Large intestine (tissue), 3 donors: Measurements from ENCODE around the gene ITPK1. TPM values are rescaled to one million over a fixed set of nuclear protein-coding genes. Genes with fewer than 3 reads are reported as not detected.

ENCODE experiments used
- DNase-seq, 2 donors: peaks; one replicate each; pipeline versions ENCODE4 v3.0.0 to v3.0.0-alpha.2; 2013
- H3K27ac ChIP-seq: one replicate; pipeline ENCODE4 v1.5.1; 2013; ENCODE audit warnings: low read length
- H3K27me3 ChIP-seq: 2 replicates; pipeline ENCODE4 v1.6.1; 2013; ENCODE audit warnings: low read length; ENCODE audit not compliant: control insufficient read depth, insufficient read depth
- H3K36me3 ChIP-seq: 2 replicates; pipeline ENCODE4 v1.6.1; 2013; ENCODE audit warnings: low read length; ENCODE audit not compliant: control insufficient read depth, insufficient read depth
- H3K4me1 ChIP-seq: one replicate; pipeline ENCODE4 v1.6.1; 2013; ENCODE audit warnings: low read length; ENCODE audit not compliant: control insufficient read depth, insufficient read depth
- H3K4me3 ChIP-seq: one replicate; pipeline ENCODE4 v1.5.1; 2013; ENCODE audit warnings: low read length
- H3K9me3 ChIP-seq: one replicate; pipeline ENCODE4 v1.6.1; 2013; ENCODE audit warnings: mild to moderate bottlenecking, low read depth, low read length, moderate library complexity; ENCODE audit not compliant: control insufficient read depth
- WGBS: methylation state at CpG from one replicate; pipeline ENCODE4 v1.1.5; 2013; ENCODE audit warnings: low lambda C conversion rate; ENCODE audit not compliant: insufficient coverage; 5-methylcytosine and 5-hydroxymethylcytosine counted together
- polyA plus RNA-seq: library from polyadenylated mRNA; unstranded; fragments of 120-200 nt; gene quantifications from one replicate; pipeline ENCODE4 v1.2.1, GENCODE V29; 2013

The ITPK1 gene
- polyA plus RNA-seq, 1 donor: 139 TPM

GRCh38 chr14:92984082-92984788, 131.5 kb downstream of the ITPK1 start:
- Histone ChIP-seq H3K27ac (peak overlapping the region; percentile 63), H3K36me3 (peaks cover 54% of the 10 kb centered on the region), H3K4me1 (peaks cover 4% of the 10 kb centered on the region), H3K27me3 (no peaks in the 10 kb centered on the region), H3K4me3 (no peak overlapping the region), H3K9me3 (peaks cover 8% of the 10 kb centered on the region)
- no peak for DNase-seq
- WGBS: 100% methylated on average over 1 of the region's 5 CpGs

GRCh38 chr14:92982956-92983355, 132.8 kb downstream of the ITPK1 start:
- Histone ChIP-seq H3K9me3 (peaks cover 18% of the 10 kb centered on the region), H3K27ac (no peak overlapping the region), H3K27me3 (no peaks in the 10 kb centered on the region), H3K4me3 (no peak overlapping the region), H3K4me1 (peaks cover 4% of the 10 kb centered on the region), H3K36me3 (peaks cover 51% of the 10 kb centered on the region)
- no CpG with 5 or more reads among the region's 8 CpGs for WGBS
- DNase-seq: no peak

- H3K36me3 ChIP-seq: peaks cover 57% of the 10 kb centered on the region
- peaks cover 18% of the 10 kb centered on the region for H3K9me3 ChIP-seq
- no peak overlapping the region for H3K4me3 ChIP-seq
- no peaks in the 10 kb centered on the region for H3K27me3 ChIP-seq
- H3K4me1 ChIP-seq: peaks cover 4% of the 10 kb centered on the region
- no peak overlapping the region for H3K27ac ChIP-seq
- no peak for DNase-seq
- 100% methylated on average over 2 of the region's 8 CpGs for WGBS
These were observed 134.0 kb downstream of the ITPK1 start for GRCh38 chr14:92981726-92982125.

- Histone ChIP-seq H3K4me1 (peaks cover 4% of the 10 kb centered on the region), H3K9me3 (peaks cover 18% of the 10 kb centered on the region), H3K27me3 (no peaks in the 10 kb centered on the region), H3K36me3 (peaks cover 58% of the 10 kb centered on the region), H3K27ac (no peak overlapping the region), H3K4me3 (no peak overlapping the region)
- no peak for DNase-seq
- WGBS: no CpG with 5 or more reads among the region's 4 CpGs
These were observed 134.9 kb downstream of the ITPK1 start for GRCh38 chr14:92980866-92981265.

- H3K4me1 ChIP-seq: no peaks in the 10 kb centered on the region
- peaks cover 24% of the 10 kb centered on the region for H3K9me3 ChIP-seq
- WGBS: no CpG with 5 or more reads among the region's 4 CpGs
- H3K36me3 ChIP-seq: peaks cover 76% of the 10 kb centered on the region
- H3K4me3 ChIP-seq: no peak overlapping the region
- no peak overlapping the region for H3K27ac ChIP-seq
- no peaks in the 10 kb centered on the region for H3K27me3 ChIP-seq
- no peak for DNase-seq
These were observed 137.3 kb downstream of the ITPK1 start for GRCh38 chr14:92978229-92979021.

- Histone ChIP-seq H3K4me1 (no peaks in the 10 kb centered on the region), H3K4me3 (no peak overlapping the region), H3K36me3 (peaks cover 64% of the 10 kb centered on the region), H3K27ac (no peak overlapping the region), H3K27me3 (no peaks in the 10 kb centered on the region), H3K9me3 (peaks cover 24% of the 10 kb centered on the region)
- no peak for DNase-seq
- WGBS: no CpG with 5 or more reads among the region's 2 CpGs
These were observed 139.5 kb downstream of the ITPK1 start for GRCh38 chr14:92976268-92976667.

GRCh38 chr14:92974541-92975345, 141.0 kb downstream of the ITPK1 start:
- no peak for DNase-seq
- Histone ChIP-seq H3K27me3 (no peaks in the 10 kb centered on the region), H3K27ac (no peak overlapping the region), H3K4me1 (peaks cover 13% of the 10 kb centered on the region), H3K36me3 (peaks cover 58% of the 10 kb centered on the region), H3K9me3 (peaks cover 22% of the 10 kb centered on the region), H3K4me3 (no peak overlapping the region)
- no CpG with 5 or more reads among the region's 17 CpGs for WGBS

- H3K4me3 ChIP-seq: no peak overlapping the region
- H3K4me1 ChIP-seq: peaks cover 14% of the 10 kb centered on the region
- H3K36me3 ChIP-seq: peaks cover 56% of the 10 kb centered on the region
- no peak overlapping the region for H3K27ac ChIP-seq
- H3K27me3 ChIP-seq: no peaks in the 10 kb centered on the region
- no peak for DNase-seq
- no CpG with 5 or more reads among the region's 9 CpGs for WGBS
- H3K9me3 ChIP-seq: peaks cover 17% of the 10 kb centered on the region
These were observed 141.8 kb downstream of the ITPK1 start for GRCh38 chr14:92973798-92974372.

- peaks cover 50% of the 10 kb centered on the region for H3K36me3 ChIP-seq
- H3K4me1 ChIP-seq: peaks cover 14% of the 10 kb centered on the region
- peak in 1 of 2 donors; percentile 46 for DNase-seq
- peaks cover 12% of the 10 kb centered on the region for H3K9me3 ChIP-seq
- no peaks in the 10 kb centered on the region for H3K27me3 ChIP-seq
- H3K4me3 ChIP-seq: no peak overlapping the region
- H3K27ac ChIP-seq: no peak overlapping the region
- WGBS: no CpG with 5 or more reads among the region's 12 CpGs
These were observed 142.4 kb downstream of the ITPK1 start for GRCh38 chr14:92973261-92973797.
